ENCODE data around the gene LHFPL6. TPM values are rescaled to one million over a fixed set of nuclear protein-coding genes. Genes with fewer than 3 reads are reported as not detected.

The LHFPL6 gene
- total and polyA plus RNA-seq, 9 of the 15 experiments (the other 6 are each of a cell fraction or from before 2014, with no cell fraction given) = 0.18 TPM; not detected in 8

- POLR2A ChIA-PET = no interaction called here
- DNase-seq (ENCODE audit: extremely low read depth in 1 of 4, low spot score in 3 of 4) (no peak), FAIRE-seq (no peak), ATAC-seq (no peak)
- CTCF ChIA-PET (ENCODE audit: low intra/inter-chr PET ratio) = no interaction called here
- Histone ChIP-seq H2AFZ (ENCODE audit: low read depth, low read length) (no peak overlapping the region), H3K79me2 (ENCODE audit: control insufficient read depth, insufficient read depth, low read length) (no peaks in the 10 kb centered on the region), H3K9ac (ENCODE audit: insufficient read depth in 1 of 2, low read depth in 2 of 2, low read length in 2 of 2) (no peak overlapping the region), H3K27me3 (ENCODE audit: control insufficient read depth in 2 of 2, insufficient read depth in 2 of 2, low read length in 2 of 2) (no peaks in the 10 kb centered on the region), H3K9me3 (replicated peaks; ENCODE audit: control insufficient read depth, insufficient read depth, low read depth, low read length) (no peaks in the 10 kb centered on the region), H3K4me2 (ENCODE audit: insufficient read depth, low read length) (no peak overlapping the region), H3K9me1 (ENCODE audit: control insufficient read depth, insufficient read depth, low read length) (no peaks in the 10 kb centered on the region), H3K27ac (ENCODE audit: extremely low read depth, low read depth, low read length) (no peak overlapping the region), H3K4me1 (replicated peaks in 1 of 2; ENCODE audit: control insufficient read depth in 2 of 2, insufficient read depth in 2 of 2, low read length in 2 of 2) (no peaks in the 10 kb centered on the region), H3K4me3 (no peak overlapping the region), H4K20me1 (replicated peaks; ENCODE audit: control insufficient read depth, insufficient read depth, low read length) (no peaks in the 10 kb centered on the region; the same call in 1 of the 2 replicates), H3K36me3 (ENCODE audit: control insufficient read depth, insufficient read depth, low read length) (no peaks in the 10 kb centered on the region)
- TF ChIP-seq MTF1 (CRISPR knock-in tag; IDR thresholded peaks at IDR 0.05; ENCODE audit: borderline replicate concordance) (no peak), CHD2 (IDR thresholded peaks at IDR 0.05; ENCODE audit: low read depth, low read length) (no peak), CREM (IDR thresholded peaks at IDR 0.05; ENCODE audit: low read depth) (no peak), PYGO2 (tag; IDR thresholded peaks at IDR 0.05) (no peak)
- no TSS peak for BruUV-seq (replicated peaks)
- 0% methylated on average over 3 of the region's 9 CpGs for WGBS (ENCODE audit: insufficient coverage, low coverage, missing lambda C conversion rate)
- in situ Hi-C loops (cut with MboI) (no loop called here), intact Hi-C loops (cut with micrococcal nuclease) (no loop called here)
Observed at GRCh38 chr13:39498471-39499114, 104.4 kb downstream of the LHFPL6 start.

GRCh38 chr13:39496506-39496905 lies 106.5 kb downstream of the LHFPL6 start:
- FAIRE-seq = no peak
- BruUV-seq (replicated peaks) = no TSS peak
- CTCF ChIA-PET (ENCODE audit: low intra/inter-chr PET ratio) = no interaction called here

More at GRCh38 chr13:39496506-39496905, 106.5 kb downstream of the LHFPL6 start:
- Histone ChIP-seq H3K9me3 (replicated peaks; ENCODE audit: control insufficient read depth, insufficient read depth, low read depth, low read length) (no peaks in the 10 kb centered on the region), H3K27me3 (ENCODE audit: control insufficient read depth in 2 of 2, insufficient read depth in 2 of 2, low read length in 2 of 2) (no peaks in the 10 kb centered on the region), H3K4me3 (no peak overlapping the region), H3K9ac (ENCODE audit: insufficient read depth in 1 of 2, low read depth in 2 of 2, low read length in 2 of 2) (no peak overlapping the region), H3K4me2 (ENCODE audit: insufficient read depth, low read length) (no peak overlapping the region), H2AFZ (ENCODE audit: low read depth, low read length) (no peak overlapping the region), H3K79me2 (ENCODE audit: control insufficient read depth, insufficient read depth, low read length) (no peaks in the 10 kb centered on the region), H3K36me3 (ENCODE audit: control insufficient read depth, insufficient read depth, low read length) (no peaks in the 10 kb centered on the region), H3K4me1 (replicated peaks in 1 of 2; ENCODE audit: control insufficient read depth in 2 of 2, insufficient read depth in 2 of 2, low read length in 2 of 2) (no peaks in the 10 kb centered on the region), H4K20me1 (replicated peaks; ENCODE audit: control insufficient read depth, insufficient read depth, low read length) (no peaks in the 10 kb centered on the region; the same call in 1 of the 2 replicates), H3K9me1 (ENCODE audit: control insufficient read depth, insufficient read depth, low read length) (no peaks in the 10 kb centered on the region), H3K27ac (ENCODE audit: extremely low read depth, low read depth, low read length) (no peak overlapping the region)
- POLR2A ChIA-PET = no interaction called here
- in situ Hi-C loops (cut with MboI) (no loop called here), intact Hi-C loops (cut with micrococcal nuclease) (no loop called here)
- TF ChIP-seq ZNF354B (CRISPR knock-in tag; IDR thresholded peaks at IDR 0.05) = no peak
- TF ChIP-seq ZNF197 (CRISPR knock-in tag; IDR thresholded peaks at IDR 0.05; ENCODE audit: low read depth) = no peak
- no peak for TF ChIP-seq ZNF3 (CRISPR knock-in tag; IDR thresholded peaks at IDR 0.05)
- TF ChIP-seq TRIM28 (IDR thresholded peaks at IDR 0.05) = no peak
- no peak for TF ChIP-seq ATF2 (CRISPR knock-in tag; IDR thresholded peaks at IDR 0.05)
- no peak for TF ChIP-seq ZNF707 (CRISPR knock-in tag; conservative IDR thresholded peaks at IDR 0.05)
- TF ChIP-seq ZBED1 (IDR thresholded peaks at IDR 0.05) = no peak
- no peak for TF ChIP-seq CLOCK (CRISPR knock-in tag; IDR thresholded peaks at IDR 0.05; ENCODE audit: borderline replicate concordance)
- TF ChIP-seq MCM5 (IDR thresholded peaks at IDR 0.05; ENCODE audit: low read depth) = no peak
- no peak for TF ChIP-seq CREBBP (IDR thresholded peaks at IDR 0.05; ENCODE audit: low read depth, low read length)
- no peak for TF ChIP-seq EP400 (IDR thresholded peaks at IDR 0.05)
- DNase-seq (ENCODE audit: extremely low read depth in 1 of 4, low spot score in 3 of 4) = no peak
- no peak for ATAC-seq
